Gastrocnemius medialis (tissue), 4 donors: ENCODE results near the gene MYO16. TPM values are rescaled to one million over a fixed set of nuclear protein-coding genes. Genes with fewer than 3 reads are reported as not detected.

Source experiments
- ATAC-seq, 2 donors: fragments of 150-250 bp; one replicate each; pipeline ENCODE4 v1.9.1; 2016
- DNase-seq, 2 donors: peaks; one replicate each; pipeline ENCODE4 v3.0.0-alpha.2; 2019
- H3K27ac ChIP-seq, 4 donors: fragments of 200-600 bp; sonication (generic); 1 replicate in 1 of 4; 2 replicates in 3 of 4; pipeline ENCODE4 v1.5.1; 2016 to 2018; ENCODE audit warnings: mild to moderate bottlenecking in 2 of 4, moderate library complexity in 1 of 4
- H3K27me3 ChIP-seq, 3 donors: fragments of 200-600 bp; sonication (generic) in 2 of 3; 1 replicate in 1 of 3; 2 replicates in 2 of 3; pipeline versions ENCODE4 v1.5.1 to v1.6.0; 2016 to 2019; ENCODE audit warnings: mild to moderate bottlenecking in 1 of 3, moderate library complexity in 1 of 3
- H3K36me3 ChIP-seq, 2 donors: fragments of 200-600 bp; sonication (generic) in 1 of 2; one replicate each; pipeline ENCODE4 v1.5.1; 2017 to 2018
- H3K4me1 ChIP-seq, 2 donors: fragments of 200-600 bp; sonication (generic) in 1 of 2; one replicate each; pipeline ENCODE4 v1.5.1; 2016 to 2017; ENCODE audit warnings: mild to moderate bottlenecking in 2 of 2
- H3K4me3 ChIP-seq, 4 donors: fragments of 200-600 bp; sonication (generic) in 3 of 4; 1 replicate in 1 of 4; 2 replicates in 3 of 4; pipeline ENCODE4 v1.5.1; 2016 to 2019; ENCODE audit warnings: mild to moderate bottlenecking in 2 of 4
- H3K9me3 ChIP-seq, 3 donors: fragments of 200-600 bp; sonication (generic) in 2 of 3; 1 replicate in 1 of 3; 2 replicates in 2 of 3; pipeline ENCODE4 v1.5.1; 2016 to 2019
- CTCF ChIP-seq, 5 experiments: fragments of 450-650 bp in 3 of 5; fragments of 200-600 bp in 2 of 5; sonication (generic) in 2 of 5; IDR thresholded peaks in 4 of 5; conservative IDR thresholded peaks in 1 of 5; 1 replicate in 4 of 5; 2 replicates in 1 of 5; pipeline ENCODE4 v1.5.1; 2016 to 2019; ENCODE audit warnings: antibody characterized with exemption in 5 of 5, mild to moderate bottlenecking in 3 of 5, moderate library complexity in 3 of 5
- POLR2A ChIP-seq, 2 donors: fragments of 450-650 bp; IDR thresholded peaks; one replicate each; pipeline ENCODE4 v1.6.1; 2017; ENCODE audit warnings: antibody characterized with exemption in 2 of 2, mild to moderate bottlenecking in 2 of 2, moderate library complexity in 2 of 2
- in situ Hi-C, 4 donors: fragments of 200-750 bp; cut with MboI; loops; one replicate each; pipeline versions ENCODE4 v1.15.0 to v1.8.0; 2017; ENCODE audit warnings: low sequenced_read_pairs in 4 of 4
- intact Hi-C: fragments of 100-400 bp; cut with DNase I; formaldehyde crosslinking; loops from one replicate; pipeline ENCODE4 v1.15.1; 2023; ENCODE audit warnings: low total_unique reads
- total RNA-seq, 4 donors: library from RNA; depleted of rRNA; stranded (reverse); fragments of >200 nt; gene quantifications; one replicate each; pipeline versions ENCODE4 v1.1.0 to v1.2.3, GENCODE V29; 2016

The MYO16 gene
- total RNA-seq, 4 donors from 2014 or later, result 0.02 TPM; not detected in 3

- in situ Hi-C loops, result no loop called here
- H3K27ac ChIP-seq, result no peak overlapping the region
These were observed 166.4 kb downstream of the MYO16 start for GRCh38 chr13:108795841-108796240.

GRCh38 chr13:108797354-108797753 is 167.9 kb downstream of the MYO16 start:
- H3K36me3 ChIP-seq, result no peaks in the 10 kb centered on the region
- DNase-seq, result no peak
- no peak for TF ChIP-seq CTCF (IDR thresholded peaks at IDR 0.05 in 4 of 5, conservative IDR thresholded peaks at IDR 0.05 in 1 of 5)
- no peak for TF ChIP-seq POLR2A (IDR thresholded peaks at IDR 0.05)
- no peak overlapping the region for H3K4me3 ChIP-seq
- no peaks in the 10 kb centered on the region for H3K27me3 ChIP-seq
- intact Hi-C loops, result no loop called here
- H3K9me3 ChIP-seq, result no peaks in the 10 kb centered on the region
- no peaks in the 10 kb centered on the region for H3K4me1 ChIP-seq
- in situ Hi-C loops, result no loop called here
- ATAC-seq, result no peak
- H3K27ac ChIP-seq, result no peak overlapping the region

More at GRCh38 chr13:108795841-108796240, 166.4 kb downstream of the MYO16 start:
- ATAC-seq (no peak), DNase-seq (no peak)
- Histone ChIP-seq H3K4me3 (no peak overlapping the region), H3K4me1 (no peaks in the 10 kb centered on the region), H3K36me3 (no peaks in the 10 kb centered on the region), H3K9me3 (no peaks in the 10 kb centered on the region), H3K27me3 (no peaks in the 10 kb centered on the region)
- no peak for TF ChIP-seq POLR2A (IDR thresholded peaks at IDR 0.05)
- intact Hi-C loops, result no loop called here

- no peak for ATAC-seq
- TF ChIP-seq CTCF (IDR thresholded peaks at IDR 0.05 in 4 of 5, conservative IDR thresholded peaks at IDR 0.05 in 1 of 5) (no peak), POLR2A (IDR thresholded peaks at IDR 0.05) (no peak)
These were observed 178.4 kb downstream of the MYO16 start for GRCh38 chr13:108807841-108808240.

GRCh38 chr13:108812165-108812564 is 182.8 kb downstream of the MYO16 start:
- DNase-seq (no peak), ATAC-seq (no peak)
- H3K27me3 ChIP-seq, result no peaks in the 10 kb centered on the region
- H3K4me1 ChIP-seq, result no peaks in the 10 kb centered on the region
- H3K9me3 ChIP-seq, result no peaks in the 10 kb centered on the region
- H3K27ac ChIP-seq, result no peak overlapping the region
- in situ Hi-C loops (no loop called here), intact Hi-C loops (no loop called here)
- H3K4me3 ChIP-seq, result no peak overlapping the region
- TF ChIP-seq CTCF (IDR thresholded peaks at IDR 0.05 in 4 of 5, conservative IDR thresholded peaks at IDR 0.05 in 1 of 5), result no peak
- TF ChIP-seq POLR2A (IDR thresholded peaks at IDR 0.05), result no peak
- no peaks in the 10 kb centered on the region for H3K36me3 ChIP-seq

More at GRCh38 chr13:108807841-108808240, 178.4 kb downstream of the MYO16 start:
- intact Hi-C loops, result no loop called here
- Histone ChIP-seq H3K4me1 (no peaks in the 10 kb centered on the region), H3K4me3 (no peak overlapping the region), H3K9me3 (no peaks in the 10 kb centered on the region), H3K36me3 (no peaks in the 10 kb centered on the region), H3K27me3 (no peaks in the 10 kb centered on the region), H3K27ac (no peak overlapping the region)
- in situ Hi-C loops, result no loop called here
- DNase-seq, result no peak

GRCh38 chr13:108812661-108813060 is 183.2 kb downstream of the MYO16 start:
- Histone ChIP-seq H3K9me3 (no peaks in the 10 kb centered on the region), H3K36me3 (no peaks in the 10 kb centered on the region), H3K4me1 (no peaks in the 10 kb centered on the region), H3K27me3 (no peaks in the 10 kb centered on the region), H3K4me3 (no peak overlapping the region), H3K27ac (no peak overlapping the region)
- DNase-seq (no peak), ATAC-seq (no peak)
- TF ChIP-seq CTCF (IDR thresholded peaks at IDR 0.05 in 4 of 5, conservative IDR thresholded peaks at IDR 0.05 in 1 of 5) (no peak), POLR2A (IDR thresholded peaks at IDR 0.05) (no peak)
- in situ Hi-C loops, result no loop called here
- intact Hi-C loops, result no loop called here
